ENCODE measurements around the gene EPN2. TPM values are rescaled to one million over a fixed set of nuclear protein-coding genes. Genes with fewer than 3 reads are reported as not detected.

EPN2 gene
- total RNA-seq, 1 experiment from 2014 or later = 57.8 TPM

GRCh38 chr17:19312406-19312805 is 75.2 kb downstream of the EPN2 start:
- H2BK15ac ChIP-seq (ENCODE audit: low read depth, low read length) = no peak overlapping the region
- H2AK5ac ChIP-seq (ENCODE audit: insufficient read length, low read length) = no peak overlapping the region
- no peaks in the 10 kb centered on the region for H3K9me3 ChIP-seq (ENCODE audit: control insufficient read depth, low read depth, low read length)
- Mint-ChIP-seq H3K4me1 (peaks cover 22 to 27% of the 10 kb centered on the region in 2 experiments), H3K27ac (no peak overlapping the region), H3K9me3 (no peaks in the 10 kb centered on the region), H3K27me3 (ENCODE audit: low read depth) (no peaks in the 10 kb centered on the region), H3K36me3 (ENCODE audit: insufficient read depth in 1 of 3, low read depth in 3 of 3) (peaks cover 15 to 66% (median 40%) of the 10 kb centered on the region in 3 experiments; a peak in 6 of 7 replicates), H3K4me3 (no peak overlapping the region)
- H3K23me2 ChIP-seq (ENCODE audit: insufficient read length, low read depth, low read length, poor library complexity, severe bottlenecking) = no peaks in the 10 kb centered on the region
- no peak for DNase-seq
- no peak overlapping the region for H4K5ac ChIP-seq (ENCODE audit: insufficient read length, low read depth, low read length)
- no peak overlapping the region for H3K4ac ChIP-seq (ENCODE audit: low read depth, low read length)
- no peak overlapping the region for H3K27ac ChIP-seq (ENCODE audit: insufficient read length, low read depth, low read length)
- H3T11ph ChIP-seq (ENCODE audit: low read length) = no peak overlapping the region
- no peak overlapping the region for H4K8ac ChIP-seq (replicated peaks; ENCODE audit: insufficient read length, low read depth, low read length)
- H3K79me1 ChIP-seq (ENCODE audit: insufficient read depth, low read depth, low read length, poor library complexity, severe bottlenecking) = no peaks in the 10 kb centered on the region
- H3K18ac ChIP-seq (ENCODE audit: insufficient read length, low read depth, low read length) = no peak overlapping the region
- WGBS (ENCODE audit: extremely low coverage, insufficient read length, low lambda C conversion rate) = no CpG with 5 or more reads among the region's 7 CpGs
- TF ChIP-seq CTCF (conservative IDR thresholded peaks at IDR 0.05) = no peak
- no peak overlapping the region for H2BK12ac ChIP-seq (ENCODE audit: insufficient read length, low read depth, low read length)
- H3K9ac ChIP-seq (ENCODE audit: extremely low read depth, insufficient read length, low read length) = no peak overlapping the region
- H3K4me2 ChIP-seq (ENCODE audit: insufficient read depth, insufficient read length, low read length) = no peak overlapping the region
- no peak overlapping the region for H2BK20ac ChIP-seq (ENCODE audit: low read depth, low read length, poor library complexity, severe bottlenecking)
- no peak overlapping the region for H3K56ac ChIP-seq (ENCODE audit: insufficient read length, low read depth, low read length)
- no peak overlapping the region for H2AFZ ChIP-seq (ENCODE audit: low read length)
- H3K27me3 ChIP-seq (ENCODE audit: insufficient read depth, low read length) = no peaks in the 10 kb centered on the region
- H2BK120ac ChIP-seq (ENCODE audit: low read depth, low read length, poor library complexity, severe bottlenecking) = no peak overlapping the region
- peaks cover 4% of the 10 kb centered on the region for H3K4me1 ChIP-seq (ENCODE audit: insufficient read depth, low read length)
- H3K23ac ChIP-seq (ENCODE audit: insufficient read length, low read depth, low read length) = no peak overlapping the region
- no peak overlapping the region for H2BK5ac ChIP-seq (ENCODE audit: insufficient read length, low read length)
- H4K91ac ChIP-seq (ENCODE audit: insufficient read length, low read depth, low read length) = no peak overlapping the region
- H4K20me1 ChIP-seq (ENCODE audit: control insufficient read depth, insufficient read depth, insufficient read length) = peaks cover 2% of the 10 kb centered on the region
- no peaks in the 10 kb centered on the region for H3K79me2 ChIP-seq (ENCODE audit: insufficient read depth, low read length)
- no peak overlapping the region for H3K14ac ChIP-seq (ENCODE audit: insufficient read depth, low read length)

All from H9 (cell line).